ENCODE data around the gene ZNFX1. TPM values are rescaled to one million over a fixed set of nuclear protein-coding genes. Genes with fewer than 3 reads are reported as not detected.

Gene ZNFX1
- total RNA-seq, 1 donor = 61.5 TPM

DNA sequence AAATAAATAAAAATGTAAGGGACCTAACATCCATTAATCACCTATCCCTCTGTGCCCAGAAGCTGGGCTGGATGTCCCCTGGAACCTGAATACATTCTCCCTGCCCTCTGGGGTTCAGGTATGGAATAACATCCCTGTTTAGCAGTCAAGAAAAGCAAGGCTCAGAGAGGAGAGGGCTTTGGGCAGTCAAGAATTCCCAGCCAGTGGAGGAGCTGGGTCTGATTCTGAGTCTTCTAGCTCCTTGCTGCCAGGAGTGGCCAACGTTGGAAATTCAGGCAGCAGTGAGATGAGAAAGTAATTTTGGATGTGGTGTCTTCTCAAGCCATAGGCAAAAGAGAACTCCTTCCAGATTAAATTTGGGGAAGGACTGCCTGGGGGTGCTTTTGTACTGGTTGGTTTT, 42.6 kb upstream of the ZNFX1 start:
- no peaks in the 10 kb centered on the region for H3K36me3 ChIP-seq (ENCODE audit: insufficient read depth, low read length)

DNA sequence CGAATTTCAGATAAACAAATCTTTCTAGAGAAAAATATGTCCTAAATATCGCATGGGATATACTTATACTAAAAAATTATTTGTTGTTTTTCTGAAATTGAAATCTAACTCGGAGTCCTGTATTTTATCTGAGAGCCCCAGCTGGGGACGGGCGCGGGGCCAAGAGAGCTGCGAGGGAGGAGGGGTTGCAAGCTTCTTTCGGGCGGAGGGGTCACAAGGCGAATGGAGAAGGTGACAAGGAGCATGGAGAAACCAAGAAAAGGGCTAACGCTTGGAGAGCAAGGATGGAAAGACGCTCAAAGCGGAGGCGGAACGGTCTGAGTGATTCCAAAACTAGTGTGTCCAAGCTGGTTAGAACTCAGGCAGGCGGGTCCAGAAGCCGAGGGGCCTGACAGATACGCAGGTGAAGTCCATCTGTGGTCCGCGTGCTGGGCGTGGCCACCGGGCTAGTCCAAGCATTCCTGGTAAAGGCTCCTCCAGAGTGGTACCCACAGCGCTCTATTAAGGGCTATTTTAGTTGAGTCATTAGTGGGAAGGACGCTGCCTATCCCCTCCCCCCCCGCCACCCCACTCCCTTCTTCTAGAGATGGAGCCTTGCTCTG, 41.5 kb upstream of the ZNFX1 start:
- TF ChIP-seq, protein P1, sequence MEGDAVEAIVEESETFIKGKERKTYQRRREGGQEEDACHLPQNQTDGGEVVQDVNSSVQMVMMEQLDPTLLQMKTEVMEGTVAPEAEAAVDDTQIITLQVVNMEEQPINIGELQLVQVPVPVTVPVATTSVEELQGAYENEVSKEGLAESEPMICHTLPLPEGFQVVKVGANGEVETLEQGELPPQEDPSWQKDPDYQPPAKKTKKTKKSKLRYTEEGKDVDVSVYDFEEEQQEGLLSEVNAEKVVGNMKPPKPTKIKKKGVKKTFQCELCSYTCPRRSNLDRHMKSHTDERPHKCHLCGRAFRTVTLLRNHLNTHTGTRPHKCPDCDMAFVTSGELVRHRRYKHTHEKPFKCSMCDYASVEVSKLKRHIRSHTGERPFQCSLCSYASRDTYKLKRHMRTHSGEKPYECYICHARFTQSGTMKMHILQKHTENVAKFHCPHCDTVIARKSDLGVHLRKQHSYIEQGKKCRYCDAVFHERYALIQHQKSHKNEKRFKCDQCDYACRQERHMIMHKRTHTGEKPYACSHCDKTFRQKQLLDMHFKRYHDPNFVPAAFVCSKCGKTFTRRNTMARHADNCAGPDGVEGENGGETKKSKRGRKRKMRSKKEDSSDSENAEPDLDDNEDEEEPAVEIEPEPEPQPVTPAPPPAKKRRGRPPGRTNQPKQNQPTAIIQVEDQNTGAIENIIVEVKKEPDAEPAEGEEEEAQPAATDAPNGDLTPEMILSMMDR (IDR thresholded peaks at IDR 0.05; ENCODE audit: extremely low read depth, low read depth, low read length) = no peak
- Histone ChIP-seq H3K79me2 (ENCODE audit: insufficient read depth, low read length) (no peaks in the 10 kb centered on the region), H3K4me2 (ENCODE audit: insufficient read depth, low read length) (no peak overlapping the region), H2AFZ (ENCODE audit: low read length) (no peak overlapping the region), H3K9me3 (ENCODE audit: low read depth, low read length) (no peaks in the 10 kb centered on the region), H3K4me3 (ENCODE audit: insufficient read depth, low read length) (no peak overlapping the region), H3K27me3 (ENCODE audit: insufficient read depth, low read length) (peaks cover 70% of the 10 kb centered on the region), H4K20me1 (ENCODE audit: insufficient read depth, low read length) (no peaks in the 10 kb centered on the region), H3K36me3 (ENCODE audit: insufficient read depth, low read length) (no peaks in the 10 kb centered on the region), H3K4me1 (ENCODE audit: insufficient read depth, low read length) (peaks cover 2% of the 10 kb centered on the region), H3K27ac (ENCODE audit: low read depth, low read length) (no peak overlapping the region)
- no peak for DNase-seq (ENCODE audit: insufficient read length, low spot score, missing footprints)

More for the DNA sequence above, 42.6 kb upstream of the ZNFX1 start:
- no peaks in the 10 kb centered on the region for H3K9me3 ChIP-seq (ENCODE audit: low read depth, low read length)
- DNase-seq (ENCODE audit: insufficient read length, low spot score, missing footprints) = peak; percentile 90
- no peaks in the 10 kb centered on the region for H3K79me2 ChIP-seq (ENCODE audit: insufficient read depth, low read length)
- no peak overlapping the region for H3K27ac ChIP-seq (ENCODE audit: low read depth, low read length)
- no peaks in the 10 kb centered on the region for H4K20me1 ChIP-seq (ENCODE audit: insufficient read depth, low read length)
- H3K4me2 ChIP-seq (ENCODE audit: insufficient read depth, low read length) = no peak overlapping the region
- peaks cover 2% of the 10 kb centered on the region for H3K4me1 ChIP-seq (ENCODE audit: insufficient read depth, low read length)
- H3K4me3 ChIP-seq (ENCODE audit: insufficient read depth, low read length) = no peak overlapping the region
- H2AFZ ChIP-seq (ENCODE audit: low read length) = no peak overlapping the region
- TF ChIP-seq, protein P1 (IDR thresholded peaks at IDR 0.05; ENCODE audit: extremely low read depth, low read depth, low read length) = peak; percentile 40
- peaks cover 64% of the 10 kb centered on the region for H3K27me3 ChIP-seq (ENCODE audit: insufficient read depth, low read length)

GRCh38 chr20:49318430-49319207, 40.8 kb upstream of the ZNFX1 start:
- TF ChIP-seq, protein P1 (IDR thresholded peaks at IDR 0.05; ENCODE audit: extremely low read depth, low read depth, low read length) = no peak
- H3K4me3 ChIP-seq (ENCODE audit: insufficient read depth, low read length) = no peak overlapping the region

DNA sequence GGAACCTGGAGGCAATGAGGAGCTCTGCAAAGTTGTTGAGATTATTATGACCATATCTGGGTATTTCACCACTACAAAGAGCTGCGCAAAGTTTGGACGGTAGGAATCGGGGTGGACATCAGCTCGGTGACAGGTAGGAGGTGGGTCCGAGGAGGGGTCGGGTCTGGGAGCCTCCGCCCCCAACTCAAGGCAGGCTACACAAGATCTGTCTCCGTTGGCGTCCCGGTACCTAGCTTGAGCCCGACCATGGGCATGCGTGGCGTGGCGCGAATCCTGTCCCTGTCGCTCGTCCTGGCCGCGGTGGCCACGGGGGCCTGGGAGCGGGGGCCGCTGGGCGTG, 40.2 kb upstream of the ZNFX1 start:
- Histone ChIP-seq H3K4me1 (ENCODE audit: insufficient read depth, low read length) (no peaks in the 10 kb centered on the region), H3K79me2 (ENCODE audit: insufficient read depth, low read length) (no peaks in the 10 kb centered on the region), H3K27ac (ENCODE audit: low read depth, low read length) (no peak overlapping the region), H3K9me3 (ENCODE audit: low read depth, low read length) (no peaks in the 10 kb centered on the region), H3K36me3 (ENCODE audit: insufficient read depth, low read length) (no peaks in the 10 kb centered on the region), H3K4me3 (ENCODE audit: insufficient read depth, low read length) (no peak overlapping the region), H3K27me3 (ENCODE audit: insufficient read depth, low read length) (peaks cover 72% of the 10 kb centered on the region), H2AFZ (ENCODE audit: low read length) (no peak overlapping the region), H3K4me2 (ENCODE audit: insufficient read depth, low read length) (no peak overlapping the region), H4K20me1 (ENCODE audit: insufficient read depth, low read length) (no peaks in the 10 kb centered on the region)
- TF ChIP-seq, protein P1 (IDR thresholded peaks at IDR 0.05; ENCODE audit: extremely low read depth, low read depth, low read length) = no peak
- DNase-seq (ENCODE audit: insufficient read length, low spot score, missing footprints) = no peak

More at GRCh38 chr20:49318430-49319207, 40.8 kb upstream of the ZNFX1 start:
- no peaks in the 10 kb centered on the region for H3K36me3 ChIP-seq (ENCODE audit: insufficient read depth, low read length)
- H2AFZ ChIP-seq (ENCODE audit: low read length) = peak overlapping the region; percentile 47
- no peak overlapping the region for H3K4me2 ChIP-seq (ENCODE audit: insufficient read depth, low read length)
- no peaks in the 10 kb centered on the region for H3K79me2 ChIP-seq (ENCODE audit: insufficient read depth, low read length)
- no peaks in the 10 kb centered on the region for H3K9me3 ChIP-seq (ENCODE audit: low read depth, low read length)
- H3K4me1 ChIP-seq (ENCODE audit: insufficient read depth, low read length) = peaks cover 2% of the 10 kb centered on the region
- H3K27me3 ChIP-seq (ENCODE audit: insufficient read depth, low read length) = peaks cover 72% of the 10 kb centered on the region
- no peaks in the 10 kb centered on the region for H4K20me1 ChIP-seq (ENCODE audit: insufficient read depth, low read length)
- no peak overlapping the region for H3K27ac ChIP-seq (ENCODE audit: low read depth, low read length)
- DNase-seq (ENCODE audit: insufficient read length, low spot score, missing footprints) = no peak
